HepG2 (cell line): ENCODE results near the gene NYAP1. TPM values are rescaled to one million over a fixed set of nuclear protein-coding genes. Genes with fewer than 3 reads are reported as not detected.
A peak's percentile ranks its signal among the peaks of the same experiment; 100 is the strongest.

ENCODE experiments used
- ATF6 ChIP-seq: sonication (generic); formaldehyde crosslinking; conservative IDR thresholded peaks from 2 replicates; pipeline ENCODE4 v1.4.0; 2020; ENCODE audit warnings: missing genetic modification reagents
- EEA1 ChIP-seq: sonication (generic); formaldehyde crosslinking; IDR thresholded peaks from 2 replicates; pipeline ENCODE4 v1.5.1; 2020; ENCODE audit warnings: mild to moderate bottlenecking, missing genetic modification reagents, borderline replicate concordance
- GABPB1 ChIP-seq: IDR thresholded peaks from 2 replicates; pipeline ENCODE4 v1.6.1; 2016; ENCODE audit warnings: mild to moderate bottlenecking, missing genetic modification reagents, moderate library complexity, missing compliant biosample characterization
- HMGA1 ChIP-seq: sonication (generic); formaldehyde crosslinking; conservative IDR thresholded peaks from 2 replicates; pipeline ENCODE4 v1.4.0; 2020; ENCODE audit warnings: missing genetic modification reagents
- HMGXB4 ChIP-seq, 2 experiments: sonication (generic) in 1 of 2; formaldehyde crosslinking in 1 of 2; IDR thresholded peaks; 2 replicates each; pipeline versions ENCODE4 v1.4.0 to v1.6.1; 2018 to 2020; ENCODE audit warnings: missing genetic modification reagents in 2 of 2, borderline replicate concordance in 1 of 2, low read depth in 1 of 2, mild to moderate bottlenecking in 1 of 2, missing biosample characterization in 1 of 2
- ISL2 ChIP-seq: sonication (generic); formaldehyde crosslinking; IDR thresholded peaks from 2 replicates; pipeline ENCODE4 v1.5.0; 2020; ENCODE audit warnings: missing genetic modification reagents
- TOPORS ChIP-seq: sonication (generic); formaldehyde crosslinking; IDR thresholded peaks from 2 replicates; pipeline ENCODE4 v1.8.0; 2023; ENCODE audit warnings: mild to moderate bottlenecking, missing genetic modification reagents
- ZBTB38 ChIP-seq: sonication (generic); formaldehyde crosslinking; IDR thresholded peaks from 2 replicates; pipeline ENCODE4 v1.5.1; 2020; ENCODE audit warnings: mild to moderate bottlenecking, missing genetic modification reagents
- ZFP41 ChIP-seq: sonication (generic); formaldehyde crosslinking; IDR thresholded peaks from 2 replicates; pipeline ENCODE4 v1.4.0; 2020; ENCODE audit warnings: mild to moderate bottlenecking, missing genetic modification reagents, borderline replicate concordance
- ZNF136 ChIP-seq: sonication (generic); formaldehyde crosslinking; IDR thresholded peaks from 2 replicates; pipeline ENCODE4 v1.8.1; 2022; ENCODE audit warnings: low read depth, mild to moderate bottlenecking, moderate library complexity, missing genetic modification reagents
- ZNF414 ChIP-seq: sonication (generic); formaldehyde crosslinking; IDR thresholded peaks from 2 replicates; pipeline ENCODE4 v1.5.0; 2020; ENCODE audit warnings: missing genetic modification reagents
- ZNF567 ChIP-seq: sonication (generic); formaldehyde crosslinking; IDR thresholded peaks from 2 replicates; pipeline ENCODE4 v1.8.1; 2023; ENCODE audit warnings: mild to moderate bottlenecking, missing genetic modification reagents, borderline replicate concordance
- ZNF614 ChIP-seq: IDR thresholded peaks from 2 replicates; pipeline ENCODE4 v1.6.1; 2018; ENCODE audit warnings: missing biosample characterization, missing genetic modification reagents, inconsistent platforms, borderline replicate concordance
- ZNF878 ChIP-seq: sonication (generic); formaldehyde crosslinking; IDR thresholded peaks from 2 replicates; pipeline ENCODE4 v1.8.1; 2023; ENCODE audit warnings: mild to moderate bottlenecking, missing genetic modification reagents, moderate library complexity
- polyA plus RNA-seq, 8 experiments: library from polyadenylated mRNA; depleted of rRNA in 3 of 8; stranded (reverse) in 7 of 8; unstranded in 1 of 8; fragments of >200 nt; fragmentation: Illumina TruSeq in 4 of 8; extraction: Trizol in 4 of 8; gene quantifications; 2 replicates each; pipeline versions ENCODE4 v1.2.1 to v1.2.3, GENCODE V29; 2011 to 2016; ENCODE audit warnings: low read depth in 4 of 8, missing spikeins in 1 of 8, mixed read lengths in 1 of 8; ENCODE audit not compliant: insufficient read depth in 1 of 8
- total RNA-seq, 5 experiments: library from RNA; depleted of rRNA; stranded (reverse); fragments of >200 nt; fragmentation: Illumina TruSeq; extraction: Trizol; gene quantifications; 2 replicates each; pipeline ENCODE4 v1.2.3, GENCODE V29; 2016; ENCODE audit warnings: low read depth in 1 of 5
- TF ChIP-seq, protein P1 (sequence below): sonication (generic); formaldehyde crosslinking; IDR thresholded peaks from 2 replicates; pipeline ENCODE4 v1.4.0; 2020; ENCODE audit warnings: missing genetic modification reagents
- TF ChIP-seq, protein P2 (sequence below): sonication (generic); formaldehyde crosslinking; IDR thresholded peaks from 2 replicates; pipeline ENCODE4 v1.4.0; 2020; ENCODE audit warnings: missing genetic modification reagents, borderline replicate concordance

NYAP1 gene
- total and polyA plus RNA-seq, 2 of the 13 experiments (the other 11 are each of a cell fraction or from before 2014, with no cell fraction given): 0.15 to 0.46 TPM

DNA sequence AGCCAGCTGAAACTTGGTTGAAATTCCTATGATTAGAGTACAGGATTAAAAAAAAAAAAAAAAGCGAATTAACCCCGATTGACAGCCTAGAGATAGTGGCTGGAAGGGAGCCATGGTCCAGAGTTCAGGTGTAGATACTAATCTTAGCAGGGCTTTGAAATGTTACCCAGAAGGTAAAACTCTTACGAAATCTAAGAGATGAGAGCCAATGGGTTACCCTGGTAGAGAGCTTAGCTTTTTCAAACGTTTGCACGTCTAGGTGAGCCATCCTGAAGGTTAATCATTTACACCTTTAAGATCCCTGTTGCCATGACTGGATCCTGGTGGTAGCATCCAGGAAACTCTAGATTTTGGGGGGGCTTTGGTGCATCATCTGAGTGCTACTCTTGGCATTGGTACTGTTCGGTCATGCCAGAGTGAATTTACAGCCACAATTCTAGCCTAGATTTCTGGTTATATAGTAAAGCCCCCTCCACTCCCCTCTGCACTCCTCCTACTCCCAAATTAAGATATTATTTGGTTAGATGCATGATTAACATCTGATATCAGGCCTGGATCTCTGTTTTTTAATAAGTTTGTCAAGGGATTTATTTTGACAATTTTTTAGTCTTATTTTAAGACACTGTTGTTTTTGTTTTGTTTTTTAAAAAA is 56.5 kb downstream of the NYAP1 start (continued):
- TF ChIP-seq, protein P1, sequence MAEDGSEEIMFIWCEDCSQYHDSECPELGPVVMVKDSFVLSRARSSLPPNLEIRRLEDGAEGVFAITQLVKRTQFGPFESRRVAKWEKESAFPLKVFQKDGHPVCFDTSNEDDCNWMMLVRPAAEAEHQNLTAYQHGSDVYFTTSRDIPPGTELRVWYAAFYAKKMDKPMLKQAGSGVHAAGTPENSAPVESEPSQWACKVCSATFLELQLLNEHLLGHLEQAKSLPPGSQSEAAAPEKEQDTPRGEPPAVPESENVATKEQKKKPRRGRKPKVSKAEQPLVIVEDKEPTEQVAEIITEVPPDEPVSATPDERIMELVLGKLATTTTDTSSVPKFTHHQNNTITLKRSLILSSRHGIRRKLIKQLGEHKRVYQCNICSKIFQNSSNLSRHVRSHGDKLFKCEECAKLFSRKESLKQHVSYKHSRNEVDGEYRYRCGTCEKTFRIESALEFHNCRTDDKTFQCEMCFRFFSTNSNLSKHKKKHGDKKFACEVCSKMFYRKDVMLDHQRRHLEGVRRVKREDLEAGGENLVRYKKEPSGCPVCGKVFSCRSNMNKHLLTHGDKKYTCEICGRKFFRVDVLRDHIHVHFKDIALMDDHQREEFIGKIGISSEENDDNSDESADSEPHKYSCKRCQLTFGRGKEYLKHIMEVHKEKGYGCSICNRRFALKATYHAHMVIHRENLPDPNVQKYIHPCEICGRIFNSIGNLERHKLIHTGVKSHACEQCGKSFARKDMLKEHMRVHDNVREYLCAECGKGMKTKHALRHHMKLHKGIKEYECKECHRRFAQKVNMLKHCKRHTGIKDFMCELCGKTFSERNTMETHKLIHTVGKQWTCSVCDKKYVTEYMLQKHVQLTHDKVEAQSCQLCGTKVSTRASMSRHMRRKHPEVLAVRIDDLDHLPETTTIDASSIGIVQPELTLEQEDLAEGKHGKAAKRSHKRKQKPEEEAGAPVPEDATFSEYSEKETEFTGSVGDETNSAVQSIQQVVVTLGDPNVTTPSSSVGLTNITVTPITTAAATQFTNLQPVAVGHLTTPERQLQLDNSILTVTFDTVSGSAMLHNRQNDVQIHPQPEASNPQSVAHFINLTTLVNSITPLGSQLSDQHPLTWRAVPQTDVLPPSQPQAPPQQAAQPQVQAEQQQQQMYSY (CRISPR knock-in tag): 0 out of 2 replicates have a peak, but pooled peaks have one; percentile 6
- TF ChIP-seq EEA1 (CRISPR knock-in tag): no peak
- peak; percentile 78; the same call in 1 of the 2 replicates for TF ChIP-seq ZNF614
- peak in 1 of 2 experiments; percentile 25; a peak in 1 of 4 replicates for TF ChIP-seq HMGXB4 (CRISPR knock-in tag; IDR thresholded peaks at IDR 0.05; ENCODE audit: borderline replicate concordance in 1 of 2, low read depth in 1 of 2)
- TF ChIP-seq TOPORS (CRISPR knock-in tag): no peak
- TF ChIP-seq ZNF136: no peak
- TF ChIP-seq, protein P2, sequence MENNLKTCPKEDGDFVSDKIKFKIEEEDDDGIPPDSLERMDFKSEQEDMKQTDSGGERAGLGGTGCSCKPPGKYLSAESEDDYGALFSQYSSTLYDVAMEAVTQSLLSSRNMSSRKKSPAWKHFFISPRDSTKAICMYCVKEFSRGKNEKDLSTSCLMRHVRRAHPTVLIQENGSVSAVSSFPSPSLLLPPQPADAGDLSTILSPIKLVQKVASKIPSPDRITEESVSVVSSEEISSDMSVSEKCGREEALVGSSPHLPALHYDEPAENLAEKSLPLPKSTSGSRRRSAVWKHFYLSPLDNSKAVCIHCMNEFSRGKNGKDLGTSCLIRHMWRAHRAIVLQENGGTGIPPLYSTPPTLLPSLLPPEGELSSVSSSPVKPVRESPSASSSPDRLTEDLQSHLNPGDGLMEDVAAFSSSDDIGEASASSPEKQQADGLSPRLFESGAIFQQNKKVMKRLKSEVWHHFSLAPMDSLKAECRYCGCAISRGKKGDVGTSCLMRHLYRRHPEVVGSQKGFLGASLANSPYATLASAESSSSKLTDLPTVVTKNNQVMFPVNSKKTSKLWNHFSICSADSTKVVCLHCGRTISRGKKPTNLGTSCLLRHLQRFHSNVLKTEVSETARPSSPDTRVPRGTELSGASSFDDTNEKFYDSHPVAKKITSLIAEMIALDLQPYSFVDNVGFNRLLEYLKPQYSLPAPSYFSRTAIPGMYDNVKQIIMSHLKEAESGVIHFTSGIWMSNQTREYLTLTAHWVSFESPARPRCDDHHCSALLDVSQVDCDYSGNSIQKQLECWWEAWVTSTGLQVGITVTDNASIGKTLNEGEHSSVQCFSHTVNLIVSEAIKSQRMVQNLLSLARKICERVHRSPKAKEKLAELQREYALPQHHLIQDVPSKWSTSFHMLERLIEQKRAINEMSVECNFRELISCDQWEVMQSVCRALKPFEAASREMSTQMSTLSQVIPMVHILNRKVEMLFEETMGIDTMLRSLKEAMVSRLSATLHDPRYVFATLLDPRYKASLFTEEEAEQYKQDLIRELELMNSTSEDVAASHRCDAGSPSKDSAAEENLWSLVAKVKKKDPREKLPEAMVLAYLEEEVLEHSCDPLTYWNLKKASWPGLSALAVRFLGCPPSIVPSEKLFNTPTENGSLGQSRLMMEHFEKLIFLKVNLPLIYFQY (CRISPR knock-in tag): no peak
- no peak for TF ChIP-seq GABPB1 (CRISPR knock-in tag)
- peak; percentile 72 for TF ChIP-seq ISL2 (CRISPR knock-in tag)
- no peak for TF ChIP-seq ZFP41 (CRISPR knock-in tag)
- TF ChIP-seq ZNF878 (CRISPR knock-in tag): peak; percentile 77; the same call in 1 of the 2 replicates
- peak; percentile 52; the same call in 1 of the 2 replicates for TF ChIP-seq ZNF414
- TF ChIP-seq ZBTB38: no peak
- no peak for TF ChIP-seq ZNF567
- TF ChIP-seq ATF6 (CRISPR knock-in tag): no peak
- TF ChIP-seq HMGA1 (CRISPR knock-in tag): no peak
